Measurements from ENCODE around the gene NMRK1. TPM values are rescaled to one million over a fixed set of nuclear protein-coding genes. Genes with fewer than 3 reads are reported as not detected.

Gene NMRK1
- polyA plus RNA-seq, 1 donor (not counting 4 experiments of a cell fraction or from before 2014, with no cell fraction given), result 24.7 TPM

DNA sequence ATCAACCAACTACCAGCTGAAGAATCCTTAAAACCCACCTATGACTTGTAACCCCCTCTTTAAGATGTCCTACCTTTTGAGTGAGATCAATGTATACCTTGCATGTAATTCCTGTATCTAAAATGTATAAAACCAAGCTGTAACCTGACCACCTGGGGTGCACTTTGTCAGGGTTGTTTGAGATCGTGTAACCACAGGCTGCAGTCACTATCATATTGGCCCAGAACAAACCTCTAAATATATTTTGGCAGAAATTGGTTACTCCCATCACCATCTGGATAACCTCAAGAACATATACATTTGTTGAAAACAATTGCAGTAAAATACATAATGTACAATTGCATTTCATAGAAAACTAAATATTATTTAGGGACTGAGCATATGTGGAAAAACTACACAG is 68.3 kb downstream of the NMRK1 start:
- Histone ChIP-seq H3K9ac (ENCODE audit: control insufficient read depth, extremely low read depth, insufficient read depth, low read length) (no peak overlapping the region), H3K27me3 (ENCODE audit: control insufficient read depth, extremely low read depth, insufficient read depth, low read length) (no peaks in the 10 kb centered on the region), H3K36me3 (ENCODE audit: control insufficient read depth in 2 of 2, extremely low read depth in 1 of 2, insufficient read depth in 2 of 2, low read length in 2 of 2) (peaks cover 0 to 1% of the 10 kb centered on the region in 2 experiments), H3K4me3 (ENCODE audit: control insufficient read depth in 2 of 3, extremely low read depth in 1 of 3, insufficient read depth in 2 of 3, low read depth in 1 of 3, low read length in 3 of 3) (no peak overlapping the region), H2AFZ (ENCODE audit: control insufficient read depth, low read length) (no peak overlapping the region), H3K4me2 (ENCODE audit: control insufficient read depth, extremely low read depth, insufficient read depth, low read depth, low read length) (no peak overlapping the region), H3K9me3 (ENCODE audit: control insufficient read depth, low read depth, low read length) (no peaks in the 10 kb centered on the region), H3K4me1 (ENCODE audit: control insufficient read depth, extremely low read depth, insufficient read depth, low read length) (peaks cover 6% of the 10 kb centered on the region), H3K79me2 (ENCODE audit: control insufficient read depth, insufficient read depth, low read length) (peaks cover 31% of the 10 kb centered on the region), H3K9me1 (ENCODE audit: control insufficient read depth, extremely low read depth, insufficient read depth, low read length) (no peaks in the 10 kb centered on the region), H3K27ac (ENCODE audit: control insufficient read depth, insufficient read depth, low read length) (no peak overlapping the region), H4K20me1 (ENCODE audit: control insufficient read depth, extremely low read depth, insufficient read depth, low read length) (no peaks in the 10 kb centered on the region)
- TF ChIP-seq, protein P1, sequence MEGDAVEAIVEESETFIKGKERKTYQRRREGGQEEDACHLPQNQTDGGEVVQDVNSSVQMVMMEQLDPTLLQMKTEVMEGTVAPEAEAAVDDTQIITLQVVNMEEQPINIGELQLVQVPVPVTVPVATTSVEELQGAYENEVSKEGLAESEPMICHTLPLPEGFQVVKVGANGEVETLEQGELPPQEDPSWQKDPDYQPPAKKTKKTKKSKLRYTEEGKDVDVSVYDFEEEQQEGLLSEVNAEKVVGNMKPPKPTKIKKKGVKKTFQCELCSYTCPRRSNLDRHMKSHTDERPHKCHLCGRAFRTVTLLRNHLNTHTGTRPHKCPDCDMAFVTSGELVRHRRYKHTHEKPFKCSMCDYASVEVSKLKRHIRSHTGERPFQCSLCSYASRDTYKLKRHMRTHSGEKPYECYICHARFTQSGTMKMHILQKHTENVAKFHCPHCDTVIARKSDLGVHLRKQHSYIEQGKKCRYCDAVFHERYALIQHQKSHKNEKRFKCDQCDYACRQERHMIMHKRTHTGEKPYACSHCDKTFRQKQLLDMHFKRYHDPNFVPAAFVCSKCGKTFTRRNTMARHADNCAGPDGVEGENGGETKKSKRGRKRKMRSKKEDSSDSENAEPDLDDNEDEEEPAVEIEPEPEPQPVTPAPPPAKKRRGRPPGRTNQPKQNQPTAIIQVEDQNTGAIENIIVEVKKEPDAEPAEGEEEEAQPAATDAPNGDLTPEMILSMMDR (optimal IDR thresholded peaks at IDR 0.05 in 1 of 3, IDR thresholded peaks at IDR 0.05 in 1 of 3, conservative IDR thresholded peaks at IDR 0.05 in 1 of 3; ENCODE audit: extremely low read depth in 1 of 3, insufficient read depth in 2 of 3, low read length in 3 of 3), result no peak
- TF ChIP-seq EZH2 (IDR thresholded peaks at IDR 0.05; ENCODE audit: low read length), result no peak
- DNase-seq (ENCODE audit: low read depth, low spot score) (no peak), FAIRE-seq (no peak)
- dilution Hi-C loops (cut with MboI; ENCODE audit: extremely low pct_ligation_motif_present, low sequenced_read_pairs), result no loop called here

DNA sequence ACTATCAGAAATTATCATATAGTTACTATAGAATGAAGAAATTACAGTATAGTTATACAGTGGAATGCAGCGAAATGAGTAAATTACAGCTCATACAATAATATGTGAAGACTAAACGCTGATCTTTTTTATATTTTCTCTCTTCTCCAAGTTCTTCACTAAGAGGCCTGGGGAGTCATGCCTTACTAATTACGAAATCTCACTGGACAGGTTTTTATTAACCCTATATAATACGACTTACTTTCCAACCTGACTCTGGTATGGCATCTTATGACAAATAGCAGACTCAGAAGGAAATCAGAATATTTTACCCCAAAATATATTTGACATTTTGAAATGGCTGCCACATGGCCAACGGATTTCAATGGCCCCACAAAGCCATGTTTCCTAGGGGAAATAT is 68.9 kb downstream of the NMRK1 start:
- dilution Hi-C loops (cut with MboI; ENCODE audit: extremely low pct_ligation_motif_present, low sequenced_read_pairs), result no loop called here
- TF ChIP-seq, protein P1 (optimal IDR thresholded peaks at IDR 0.05 in 1 of 3, IDR thresholded peaks at IDR 0.05 in 1 of 3, conservative IDR thresholded peaks at IDR 0.05 in 1 of 3; ENCODE audit: extremely low read depth in 1 of 3, insufficient read depth in 2 of 3, low read length in 3 of 3), result no peak
- TF ChIP-seq EZH2 (IDR thresholded peaks at IDR 0.05; ENCODE audit: low read length), result no peak
- no peak for DNase-seq (ENCODE audit: low read depth, low spot score)

More for the DNA sequence above, 68.9 kb downstream of the NMRK1 start:
- H3K4me1 ChIP-seq (ENCODE audit: control insufficient read depth, extremely low read depth, insufficient read depth, low read length), result peaks cover 6% of the 10 kb centered on the region
- H3K36me3 ChIP-seq (ENCODE audit: control insufficient read depth in 2 of 2, extremely low read depth in 1 of 2, insufficient read depth in 2 of 2, low read length in 2 of 2), result peaks cover 0 to 1% of the 10 kb centered on the region in 2 experiments
- no peak overlapping the region for H3K27ac ChIP-seq (ENCODE audit: control insufficient read depth, insufficient read depth, low read length)
- H3K4me3 ChIP-seq (ENCODE audit: control insufficient read depth in 2 of 3, extremely low read depth in 1 of 3, insufficient read depth in 2 of 3, low read depth in 1 of 3, low read length in 3 of 3), result no peak overlapping the region
- H4K20me1 ChIP-seq (ENCODE audit: control insufficient read depth, extremely low read depth, insufficient read depth, low read length), result no peaks in the 10 kb centered on the region
- H3K9me3 ChIP-seq (ENCODE audit: control insufficient read depth, low read depth, low read length), result no peaks in the 10 kb centered on the region
- H3K27me3 ChIP-seq (ENCODE audit: control insufficient read depth, extremely low read depth, insufficient read depth, low read length), result no peaks in the 10 kb centered on the region
- FAIRE-seq, result no peak
- H3K79me2 ChIP-seq (ENCODE audit: control insufficient read depth, insufficient read depth, low read length), result peaks cover 31% of the 10 kb centered on the region
- no peak overlapping the region for H2AFZ ChIP-seq (ENCODE audit: control insufficient read depth, low read length)
- H3K4me2 ChIP-seq (ENCODE audit: control insufficient read depth, extremely low read depth, insufficient read depth, low read depth, low read length), result no peak overlapping the region
- no peak overlapping the region for H3K9ac ChIP-seq (ENCODE audit: control insufficient read depth, extremely low read depth, insufficient read depth, low read length)
- H3K9me1 ChIP-seq (ENCODE audit: control insufficient read depth, extremely low read depth, insufficient read depth, low read length), result no peaks in the 10 kb centered on the region

Data from keratinocyte (primary cell).